GM13977 (cell line): Measurements from ENCODE around the gene RSF1.

ENCODE experiments used
- DNase-seq: peaks from one replicate; pipeline ENCODE4 v3.0.0; 2012; ENCODE audit warnings: low spot score
- in situ Hi-C: fragments of 300-500 bp; cut with MboI; formaldehyde crosslinking; loops from one replicate; pipeline ENCODE4 v1.12.0; 2022; ENCODE audit warnings: low sequenced_read_pairs, low pct_unique_long_range_greater_than_20kb, mixed read lengths, inconsistent platforms; ENCODE audit not compliant: unreplicated experiment
- TF ChIP-seq, protein P1 (sequence below): IDR thresholded peaks from 2 replicates; pipeline ENCODE4 v1.5.1; 2012; ENCODE audit warnings: mild to moderate bottlenecking, control low read depth; ENCODE audit not compliant: insufficient read depth; ENCODE audit errors: extremely low read depth, missing control alignments

RSF1 gene

DNA sequence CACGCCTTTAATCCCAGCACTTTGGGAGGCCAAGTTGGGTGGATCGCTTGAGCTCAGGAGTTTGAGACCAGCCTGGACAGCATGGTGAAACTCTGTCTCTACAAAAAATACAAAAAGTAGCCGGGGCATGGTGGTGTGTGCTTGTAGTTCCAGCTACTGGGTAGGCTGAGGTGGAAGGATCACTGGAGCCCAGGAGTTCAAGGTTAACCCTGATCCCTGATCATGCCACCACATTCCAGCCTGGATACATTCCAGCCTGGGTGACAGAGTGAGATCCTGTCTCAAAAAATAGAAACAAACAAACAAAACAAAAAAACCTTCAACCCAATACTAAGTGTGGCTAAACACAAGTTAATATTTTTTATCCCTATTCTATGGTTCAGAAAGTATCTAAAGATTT, 116.5 kb downstream of the RSF1 start:
- DNase-seq: no peak
- in situ Hi-C loops: no loop called here
- TF ChIP-seq, protein P1, sequence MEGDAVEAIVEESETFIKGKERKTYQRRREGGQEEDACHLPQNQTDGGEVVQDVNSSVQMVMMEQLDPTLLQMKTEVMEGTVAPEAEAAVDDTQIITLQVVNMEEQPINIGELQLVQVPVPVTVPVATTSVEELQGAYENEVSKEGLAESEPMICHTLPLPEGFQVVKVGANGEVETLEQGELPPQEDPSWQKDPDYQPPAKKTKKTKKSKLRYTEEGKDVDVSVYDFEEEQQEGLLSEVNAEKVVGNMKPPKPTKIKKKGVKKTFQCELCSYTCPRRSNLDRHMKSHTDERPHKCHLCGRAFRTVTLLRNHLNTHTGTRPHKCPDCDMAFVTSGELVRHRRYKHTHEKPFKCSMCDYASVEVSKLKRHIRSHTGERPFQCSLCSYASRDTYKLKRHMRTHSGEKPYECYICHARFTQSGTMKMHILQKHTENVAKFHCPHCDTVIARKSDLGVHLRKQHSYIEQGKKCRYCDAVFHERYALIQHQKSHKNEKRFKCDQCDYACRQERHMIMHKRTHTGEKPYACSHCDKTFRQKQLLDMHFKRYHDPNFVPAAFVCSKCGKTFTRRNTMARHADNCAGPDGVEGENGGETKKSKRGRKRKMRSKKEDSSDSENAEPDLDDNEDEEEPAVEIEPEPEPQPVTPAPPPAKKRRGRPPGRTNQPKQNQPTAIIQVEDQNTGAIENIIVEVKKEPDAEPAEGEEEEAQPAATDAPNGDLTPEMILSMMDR: no peak

DNA sequence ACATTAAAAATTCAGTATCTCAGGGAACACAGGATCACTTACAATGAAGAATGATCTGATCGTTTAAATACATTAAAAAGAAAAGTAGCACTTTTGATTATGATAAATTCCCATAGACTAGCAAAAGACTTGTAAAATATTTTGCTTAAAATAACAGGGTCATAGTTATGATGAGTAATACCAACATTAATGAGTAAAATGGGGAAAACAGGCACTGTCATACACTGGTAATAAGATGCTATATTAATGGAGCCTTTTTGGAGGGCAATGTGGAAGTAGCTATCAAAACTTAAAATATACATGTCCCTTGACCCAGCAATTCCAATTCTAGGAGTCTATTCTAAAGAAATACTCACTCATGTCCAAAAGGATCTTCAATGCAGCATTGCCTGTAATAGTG, 121.1 kb downstream of the RSF1 start:
- TF ChIP-seq, protein P1: no peak
- no peak for DNase-seq
- in situ Hi-C loops: no loop called here

DNA sequence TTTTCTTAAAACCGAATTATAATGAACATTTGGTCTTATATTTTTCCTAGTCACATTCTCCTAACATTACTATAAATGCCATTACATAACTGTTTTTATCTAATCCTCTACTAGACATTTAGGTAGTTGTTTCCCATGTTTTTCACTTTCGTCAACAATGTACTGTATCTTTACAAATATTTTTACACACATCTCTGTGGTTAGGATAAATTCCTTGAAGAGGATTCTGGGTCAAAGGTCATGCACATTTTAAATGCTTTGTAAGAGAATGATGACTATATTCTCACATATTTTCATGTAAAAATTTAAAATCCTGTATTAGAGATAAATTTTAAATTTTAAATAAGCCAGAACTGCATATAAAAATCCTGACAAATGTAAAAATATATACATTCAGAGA, 121.6 kb downstream of the RSF1 start:
- in situ Hi-C loops: no loop called here

DNA sequence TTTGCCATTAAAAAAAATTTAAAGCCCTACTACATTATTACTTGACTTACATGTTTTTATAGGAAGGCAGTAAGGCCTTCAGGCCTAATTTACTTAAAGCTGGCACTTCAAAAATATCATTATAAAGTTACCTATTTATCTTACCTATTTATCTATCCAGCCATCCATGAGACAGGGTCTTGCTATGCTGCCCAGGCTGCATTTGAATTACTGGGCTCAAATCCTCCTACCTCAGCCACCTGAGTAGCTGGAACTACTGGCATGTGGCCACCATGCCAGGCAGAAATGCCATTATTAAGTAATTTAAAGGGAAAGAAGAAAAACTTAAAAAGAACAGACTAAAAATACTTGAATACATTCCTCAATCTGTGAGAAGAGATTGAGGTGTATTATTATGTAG, 122.7 kb downstream of the RSF1 start:
- TF ChIP-seq, protein P1: no peak
- in situ Hi-C loops: no loop called here
- no peak for DNase-seq

More for the DNA sequence above, 121.6 kb downstream of the RSF1 start:
- TF ChIP-seq, protein P1: no peak
- DNase-seq: no peak

GRCh38 chr11:77695417-77695816, 125.1 kb downstream of the RSF1 start:
- in situ Hi-C loops: no loop called here
- TF ChIP-seq, protein P1: no peak
- DNase-seq: no peak

GRCh38 chr11:77690649-77691048, 129.9 kb downstream of the RSF1 start:
- in situ Hi-C loops: no loop called here
- TF ChIP-seq, protein P1: no peak
- DNase-seq: no peak

DNA sequence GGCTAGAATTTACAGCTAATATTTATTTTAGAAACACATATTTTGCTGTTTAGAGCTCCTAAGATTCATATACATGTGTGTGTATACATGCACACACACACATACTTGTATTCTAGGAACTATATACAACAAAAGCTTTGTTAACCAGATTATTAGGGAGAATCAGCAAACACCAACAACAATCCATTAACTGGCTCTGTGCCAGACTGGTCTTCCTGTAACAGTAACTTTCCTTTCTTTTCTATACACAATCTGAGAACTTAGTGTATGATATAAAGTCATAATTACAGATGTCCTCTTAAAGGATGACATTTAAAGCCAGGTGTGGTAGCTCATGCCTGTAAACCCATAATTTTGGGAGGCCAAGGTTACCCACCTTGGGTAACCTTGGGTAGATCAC, 133.4 kb downstream of the RSF1 start:
- no peak for DNase-seq

More for the DNA sequence above, 133.4 kb downstream of the RSF1 start:
- in situ Hi-C loops: no loop called here
- TF ChIP-seq, protein P1: no peak
